Immature natural killer cell (primary cell): ENCODE measurements around the gene DCTD. TPM values are rescaled to one million over a fixed set of nuclear protein-coding genes. Genes with fewer than 3 reads are reported as not detected.

Source experiments
- DNase-seq, 3 donors: peaks; one replicate each; pipeline ENCODE4 v3.0.0; 2022; ENCODE audit warnings: mixed read lengths in 1 of 3
- H3K27ac Mint-ChIP-seq, 6 donors: one replicate each; pipeline ENCODE4 v1.8.0; 2020; ENCODE audit warnings: mixed read lengths in 6 of 6, mild to moderate bottlenecking in 5 of 6, inconsistent platforms in 4 of 6, moderate library complexity in 3 of 6
- H3K27me3 Mint-ChIP-seq, 3 donors: one replicate each; pipeline ENCODE4 v1.8.0; 2020 to 2021; ENCODE audit warnings: low read depth in 3 of 3, mild to moderate bottlenecking in 3 of 3, mixed read lengths in 3 of 3, moderate library complexity in 3 of 3, inconsistent platforms in 1 of 3
- H3K36me3 Mint-ChIP-seq, 3 donors: one replicate each; pipeline ENCODE4 v1.8.0; 2020; ENCODE audit warnings: mixed read lengths in 3 of 3, inconsistent platforms in 2 of 3, mild to moderate bottlenecking in 2 of 3
- H3K4me1 Mint-ChIP-seq, 2 donors: one replicate each; pipeline ENCODE4 v1.8.0; 2020; ENCODE audit warnings: inconsistent platforms in 2 of 2, mild to moderate bottlenecking in 2 of 2, mixed read lengths in 2 of 2, moderate library complexity in 1 of 2
- H3K4me3 Mint-ChIP-seq, 5 donors: one replicate each; pipeline ENCODE4 v1.8.0; 2020; ENCODE audit warnings: mild to moderate bottlenecking in 5 of 5, mixed read lengths in 5 of 5, inconsistent platforms in 3 of 5, moderate library complexity in 3 of 5
- H3K9me3 Mint-ChIP-seq, 6 donors: one replicate each; pipeline ENCODE4 v1.8.0; 2020; ENCODE audit warnings: mild to moderate bottlenecking in 6 of 6, mixed read lengths in 6 of 6, inconsistent platforms in 4 of 6, moderate library complexity in 3 of 6
- polyA plus RNA-seq, 3 donors: library from polyadenylated mRNA; unstranded; fragments of 300-500 nt; fragmentation: Illumina TruSeq; gene quantifications; one replicate each; pipeline ENCODE4 v1.2.3, GENCODE V29; 2021

Gene DCTD
- polyA plus RNA-seq, 3 donors from 2014 or later = 75.1 to 131 (median 96.9) TPM

DNA sequence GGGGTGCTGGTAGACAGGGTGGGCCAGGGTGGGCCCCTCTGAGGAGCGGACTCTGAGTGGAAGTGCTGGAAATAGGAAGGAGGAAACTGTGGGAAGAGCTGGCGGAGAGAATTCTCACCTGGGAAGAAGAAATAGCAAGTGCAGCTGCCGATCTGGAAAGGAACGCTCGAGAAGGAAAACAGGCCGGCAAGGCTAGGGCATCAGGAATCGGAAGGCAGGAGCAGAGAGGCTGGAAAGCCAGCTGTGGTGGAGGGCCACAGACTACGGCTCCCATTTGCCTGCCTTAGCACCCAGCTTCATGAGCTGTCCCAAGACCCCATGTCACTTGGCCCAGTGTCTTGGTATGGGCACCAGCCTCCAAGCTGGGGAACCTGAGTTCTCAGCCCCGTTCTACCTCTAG, 37.3 kb downstream of the DCTD start:
- peaks cover 31 to 40% (median 36%) of the 10 kb centered on the region in 3 donors for H3K36me3 Mint-ChIP-seq
- no peaks in the 10 kb centered on the region for H3K4me1 Mint-ChIP-seq
- H3K27ac Mint-ChIP-seq = peak overlapping the region in 1 of 6 donors; percentile 40
- no peak overlapping the region for H3K4me3 Mint-ChIP-seq
- DNase-seq = no peak
- peaks cover 0 to 1% (median 0%) of the 10 kb centered on the region in 3 donors for H3K27me3 Mint-ChIP-seq
- no peaks in the 10 kb centered on the region for H3K9me3 Mint-ChIP-seq

DNA sequence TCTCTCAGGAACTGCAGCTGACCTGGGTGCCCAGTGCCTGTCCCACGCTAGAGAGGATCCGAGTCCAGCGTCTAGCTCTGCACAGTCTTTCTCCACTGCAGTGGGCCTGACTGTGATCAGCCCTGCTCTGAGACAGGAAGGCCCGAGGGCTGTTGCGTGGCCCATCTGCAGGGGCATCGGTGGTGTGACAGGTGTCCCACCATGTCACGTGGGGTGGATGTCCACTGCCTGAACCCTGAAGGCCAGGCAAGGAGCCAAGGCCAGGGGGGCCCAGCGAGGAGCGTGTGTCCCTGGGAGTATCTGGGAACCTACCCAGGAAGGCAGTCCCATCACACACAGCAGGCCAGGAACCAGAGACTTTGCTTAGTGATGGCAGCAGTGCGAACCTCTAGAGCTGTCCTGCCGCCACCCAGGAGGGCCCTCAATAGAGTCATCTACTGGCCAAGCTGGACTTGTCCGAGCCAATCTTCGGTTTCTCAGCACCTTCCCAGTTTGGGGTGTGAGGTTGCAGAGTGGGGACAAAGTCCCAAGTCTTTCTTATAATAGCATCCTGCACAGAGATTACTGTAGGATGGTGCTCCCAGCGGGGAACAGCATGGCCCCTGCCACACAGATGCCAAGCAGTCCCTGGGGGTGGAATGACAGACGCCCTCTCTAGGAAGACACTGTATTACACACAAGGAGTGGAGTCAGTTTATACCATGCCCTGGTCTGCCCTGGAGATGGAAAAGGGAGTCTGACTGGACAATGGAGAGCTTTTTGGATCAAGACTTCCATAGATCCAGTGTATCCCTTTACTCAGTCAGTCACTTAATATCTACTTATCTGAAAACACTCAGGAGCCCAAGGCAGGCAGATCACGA, 38.3 kb downstream of the DCTD start:
- no peak for DNase-seq
- H3K36me3 Mint-ChIP-seq = peaks cover 31 to 41% (median 33%) of the 10 kb centered on the region in 3 donors
- no peaks in the 10 kb centered on the region for H3K9me3 Mint-ChIP-seq
- no peak overlapping the region for H3K4me3 Mint-ChIP-seq
- H3K27ac Mint-ChIP-seq = no peak overlapping the region
- peaks cover 0 to 1% (median 0%) of the 10 kb centered on the region in 3 donors for H3K27me3 Mint-ChIP-seq
- no peaks in the 10 kb centered on the region for H3K4me1 Mint-ChIP-seq

DNA sequence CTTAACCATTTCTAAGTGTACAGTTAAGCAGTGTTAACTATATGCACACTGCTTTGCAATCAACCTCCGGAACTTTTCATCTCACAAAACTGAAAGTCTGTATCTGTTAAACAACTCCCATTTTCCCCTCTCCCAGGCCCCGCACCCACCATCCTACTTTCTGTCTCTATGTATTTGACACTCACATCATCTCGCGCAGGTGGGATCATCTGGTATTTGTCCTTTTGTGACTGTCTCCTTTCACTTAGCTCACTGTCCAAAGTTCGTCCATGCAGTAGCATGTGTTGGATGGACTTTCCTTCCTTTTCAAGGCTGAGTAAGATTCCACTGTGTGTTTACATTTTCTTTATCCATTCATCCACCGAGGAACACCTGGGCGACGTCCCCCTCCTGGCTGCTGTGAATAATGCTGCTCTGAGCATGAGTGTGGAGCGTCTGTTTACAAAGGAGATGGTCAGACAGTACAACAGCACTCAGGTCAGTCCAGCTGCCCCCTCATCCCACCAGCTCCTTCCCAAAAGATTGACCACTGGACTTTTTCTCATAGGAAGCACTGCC, 39.8 kb downstream of the DCTD start:
- no peak for DNase-seq
- Mint-ChIP-seq H3K36me3 (peaks cover 28 to 38% (median 30%) of the 10 kb centered on the region in 3 donors), H3K4me1 (no peaks in the 10 kb centered on the region), H3K27ac (no peak overlapping the region), H3K4me3 (no peak overlapping the region), H3K27me3 (no peaks in the 10 kb centered on the region), H3K9me3 (no peaks in the 10 kb centered on the region)

GRCh38 chr4:182876427-182876826, 40.8 kb downstream of the DCTD start:
- Mint-ChIP-seq H3K27ac (no peak overlapping the region), H3K4me3 (no peak overlapping the region), H3K36me3 (peaks cover 28 to 42% (median 29%) of the 10 kb centered on the region in 3 donors)

GRCh38 chr4:182875453-182876405, 41.5 kb downstream of the DCTD start:
- no peak overlapping the region for H3K27ac Mint-ChIP-seq

More at GRCh38 chr4:182876427-182876826, 40.8 kb downstream of the DCTD start:
- Mint-ChIP-seq H3K9me3 (no peaks in the 10 kb centered on the region), H3K4me1 (no peaks in the 10 kb centered on the region), H3K27me3 (no peaks in the 10 kb centered on the region)
- DNase-seq = no peak

GRCh38 chr4:182874797-182875345, 42.3 kb downstream of the DCTD start:
- no peak overlapping the region for H3K4me3 Mint-ChIP-seq
- no peaks in the 10 kb centered on the region for H3K4me1 Mint-ChIP-seq
- no peaks in the 10 kb centered on the region for H3K27me3 Mint-ChIP-seq
- DNase-seq = no peak
- no peak overlapping the region for H3K27ac Mint-ChIP-seq
- peaks cover 22 to 42% (median 29%) of the 10 kb centered on the region in 3 donors for H3K36me3 Mint-ChIP-seq
- H3K9me3 Mint-ChIP-seq = no peaks in the 10 kb centered on the region

More at GRCh38 chr4:182875453-182876405, 41.5 kb downstream of the DCTD start:
- H3K9me3 Mint-ChIP-seq = no peaks in the 10 kb centered on the region
- H3K36me3 Mint-ChIP-seq = peaks cover 22 to 42% (median 29%) of the 10 kb centered on the region in 3 donors
- no peaks in the 10 kb centered on the region for H3K27me3 Mint-ChIP-seq
- no peaks in the 10 kb centered on the region for H3K4me1 Mint-ChIP-seq
- DNase-seq = no peak
- no peak overlapping the region for H3K4me3 Mint-ChIP-seq

GRCh38 chr4:182874304-182874751, 42.9 kb downstream of the DCTD start:
- Mint-ChIP-seq H3K27me3 (no peaks in the 10 kb centered on the region), H3K36me3 (peaks cover 22 to 38% (median 29%) of the 10 kb centered on the region in 3 donors), H3K4me3 (no peak overlapping the region), H3K9me3 (no peaks in the 10 kb centered on the region), H3K27ac (peak overlapping the region in 1 of 6 donors; percentile 52), H3K4me1 (no peaks in the 10 kb centered on the region)
- DNase-seq = no peak

- H3K27ac Mint-ChIP-seq = peak overlapping the region in 1 of 6 donors; percentile 52
- H3K4me3 Mint-ChIP-seq = no peak overlapping the region
- no peak for DNase-seq
- no peaks in the 10 kb centered on the region for H3K4me1 Mint-ChIP-seq
- H3K27me3 Mint-ChIP-seq = no peaks in the 10 kb centered on the region
- H3K36me3 Mint-ChIP-seq = peaks cover 22 to 38% (median 29%) of the 10 kb centered on the region in 3 donors
- no peaks in the 10 kb centered on the region for H3K9me3 Mint-ChIP-seq
These were observed 43.5 kb downstream of the DCTD start for GRCh38 chr4:182873726-182874125.

GRCh38 chr4:182873289-182873688, 43.9 kb downstream of the DCTD start:
- Mint-ChIP-seq H3K27ac (no peak overlapping the region), H3K27me3 (no peaks in the 10 kb centered on the region), H3K36me3 (peaks cover 22 to 38% (median 29%) of the 10 kb centered on the region in 3 donors), H3K4me3 (no peak overlapping the region), H3K4me1 (no peaks in the 10 kb centered on the region), H3K9me3 (no peaks in the 10 kb centered on the region)
- no peak for DNase-seq

DNA sequence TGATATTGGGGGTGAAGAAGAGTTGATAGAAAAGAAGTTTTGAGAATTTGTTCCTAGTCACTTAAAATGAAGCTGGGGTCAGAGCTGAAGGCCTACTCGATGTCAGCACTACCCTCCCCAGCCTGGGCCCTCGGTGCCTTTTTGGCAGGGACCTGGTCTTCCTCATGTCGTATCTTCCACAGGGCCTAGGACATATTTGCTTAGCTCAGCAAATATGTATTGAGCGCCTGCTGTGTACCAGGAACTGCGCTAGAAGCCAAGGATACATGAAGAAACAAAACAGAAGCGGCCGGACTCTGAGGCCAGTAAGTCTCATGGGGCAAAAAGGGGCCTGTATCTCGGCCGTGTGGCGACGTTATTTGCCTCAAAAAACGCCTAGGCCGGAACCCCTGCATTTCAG, 44.3 kb downstream of the DCTD start:
- Mint-ChIP-seq H3K4me3 (no peak overlapping the region), H3K9me3 (no peaks in the 10 kb centered on the region), H3K27me3 (no peaks in the 10 kb centered on the region)

GRCh38 chr4:182871616-182872015, 45.6 kb downstream of the DCTD start:
- no peaks in the 10 kb centered on the region for H3K27me3 Mint-ChIP-seq
- no peaks in the 10 kb centered on the region for H3K9me3 Mint-ChIP-seq
- H3K36me3 Mint-ChIP-seq = peaks cover 19 to 38% (median 20%) of the 10 kb centered on the region in 3 donors
- no peak overlapping the region for H3K27ac Mint-ChIP-seq
- no peak overlapping the region for H3K4me3 Mint-ChIP-seq
- no peak for DNase-seq
- no peaks in the 10 kb centered on the region for H3K4me1 Mint-ChIP-seq

More for the DNA sequence above, 44.3 kb downstream of the DCTD start:
- Mint-ChIP-seq H3K36me3 (peaks cover 22 to 38% (median 27%) of the 10 kb centered on the region in 3 donors), H3K27ac (no peak overlapping the region), H3K4me1 (no peaks in the 10 kb centered on the region)
- DNase-seq = no peak

GRCh38 chr4:182869697-182870096, 47.5 kb downstream of the DCTD start:
- H3K27ac Mint-ChIP-seq = no peak overlapping the region
- H3K9me3 Mint-ChIP-seq = no peaks in the 10 kb centered on the region
- no peak overlapping the region for H3K4me3 Mint-ChIP-seq
- H3K4me1 Mint-ChIP-seq = no peaks in the 10 kb centered on the region
- no peaks in the 10 kb centered on the region for H3K27me3 Mint-ChIP-seq
- no peak for DNase-seq
- H3K36me3 Mint-ChIP-seq = peaks cover 7 to 27% (median 17%) of the 10 kb centered on the region in 3 donors

- peaks cover 0 to 4% (median 0%) of the 10 kb centered on the region in 3 donors for H3K36me3 Mint-ChIP-seq
- H3K27ac Mint-ChIP-seq = no peak overlapping the region
- H3K27me3 Mint-ChIP-seq = no peaks in the 10 kb centered on the region
- H3K4me3 Mint-ChIP-seq = no peak overlapping the region
- DNase-seq = no peak
- no peaks in the 10 kb centered on the region for H3K4me1 Mint-ChIP-seq
- H3K9me3 Mint-ChIP-seq = no peaks in the 10 kb centered on the region
These were observed 50.4 kb downstream of the DCTD start for GRCh38 chr4:182866746-182867145.
